K562 (cell line): ENCODE data around the gene COG4. TPM values are rescaled to one million over a fixed set of nuclear protein-coding genes. Genes with fewer than 3 reads are reported as not detected.

Experiments
- BHLHE40 ChIP-seq: IDR thresholded peaks from 2 replicates; pipeline ENCODE4 v1.6.1; 2011; ENCODE audit warnings: low read length, improper control_type of control experiment
- ESRRA ChIP-seq: fragments of 450-650 bp; IDR thresholded peaks from 2 replicates; pipeline ENCODE4 v1.6.1; 2014; ENCODE audit warnings: low read depth, mild to moderate bottlenecking, moderate library complexity, borderline replicate concordance
- HBP1 ChIP-seq: fragments of 450-650 bp; formaldehyde crosslinking; IDR thresholded peaks from 2 replicates; pipeline ENCODE4 v1.4.0; 2022; ENCODE audit warnings: missing genetic modification characterization
- HNRNPH1 ChIP-seq: fragments of 200-400 bp; formaldehyde crosslinking; optimal IDR thresholded peaks from 2 replicates; pipeline ENCODE3; 2017; ENCODE audit warnings: low read depth, mild to moderate bottlenecking, low read length, moderate library complexity
- RB1 ChIP-seq: fragments of 450-650 bp; IDR thresholded peaks from 2 replicates; pipeline ENCODE4 v1.6.1; 2017; ENCODE audit warnings: low read depth, mild to moderate bottlenecking
- SMAD4 ChIP-seq: fragments of 250-450 bp; sonication (Bioruptor Pico); conservative IDR thresholded peaks from 2 replicates; pipeline ENCODE4 v1.8.0; 2021; ENCODE audit warnings: inconsistent platforms, mild to moderate bottlenecking, moderate library complexity
- polyA plus RNA-seq, 8 experiments: library from polyadenylated mRNA; depleted of rRNA in 4 of 8; stranded (reverse) in 5 of 8; unstranded in 3 of 8; fragments of >200 nt; fragmentation: Nextera tagmentation in 2 of 8; fragmentation: Illumina TruSeq in 1 of 8; extraction: Ambion mirVana in 2 of 8; extraction: Trizol in 1 of 8; gene quantifications; 2 replicates each; pipeline versions ENCODE4 v1.2.1 to v1.2.3, GENCODE V29; 2011 to 2014; ENCODE audit warnings: inconsistent platforms in 1 of 8, missing spikeins in 1 of 8
- total RNA-seq, 7 experiments: library from RNA; depleted of rRNA in 6 of 7; stranded (reverse); fragments of >200 nt in 6 of 7; fragmentation: Illumina TruSeq in 2 of 7; extraction: Trizol in 2 of 7; gene quantifications; 2 replicates each; pipeline versions ENCODE4 v1.2.1 to v1.2.3, GENCODE V29; 2011 to 2021; ENCODE audit warnings: low replicate concordance in 1 of 7
- TF ChIP-seq, protein P1 (sequence below): IDR thresholded peaks from 2 replicates; pipeline ENCODE4 v1.6.1; 2012; ENCODE audit warnings: low read depth, low read length, improper control_type of control experiment, borderline replicate concordance
- TF ChIP-seq, protein P2 (sequence below): fragments of 250-450 bp; sonication (Bioruptor Pico); IDR thresholded peaks from 2 replicates; pipeline ENCODE4 v1.4.0; 2020; ENCODE audit warnings: mild to moderate bottlenecking, moderate library complexity, borderline replicate concordance

COG4 gene
- total and polyA plus RNA-seq, 9 of the 15 experiments (the other 6 are each of a cell fraction or from before 2014, with no cell fraction given): 13.7 to 73.9 (median 44.2) TPM

GRCh38 chr16:70438969-70439862 lies 84.1 kb downstream of the COG4 start, which contains the start of gene ST3GAL2 (continued):
- TF ChIP-seq, protein P1, sequence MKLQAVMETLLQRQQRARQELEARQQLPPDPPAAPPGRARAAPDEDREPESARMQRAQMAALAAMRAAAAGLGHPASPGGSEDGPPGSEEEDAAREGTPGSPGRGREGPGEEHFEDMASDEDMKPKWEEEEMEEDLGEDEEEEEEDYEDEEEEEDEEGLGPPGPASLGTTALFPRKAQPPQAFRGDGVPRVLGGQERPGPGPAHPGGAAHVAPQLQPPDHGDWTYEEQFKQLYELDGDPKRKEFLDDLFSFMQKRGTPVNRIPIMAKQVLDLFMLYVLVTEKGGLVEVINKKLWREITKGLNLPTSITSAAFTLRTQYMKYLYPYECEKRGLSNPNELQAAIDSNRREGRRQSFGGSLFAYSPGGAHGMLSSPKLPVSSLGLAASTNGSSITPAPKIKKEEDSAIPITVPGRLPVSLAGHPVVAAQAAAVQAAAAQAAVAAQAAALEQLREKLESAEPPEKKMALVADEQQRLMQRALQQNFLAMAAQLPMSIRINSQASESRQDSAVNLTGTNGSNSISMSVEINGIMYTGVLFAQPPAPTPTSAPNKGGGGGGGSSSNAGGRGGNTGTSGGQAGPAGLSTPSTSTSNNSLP: no peak
- TF ChIP-seq RB1: peak; percentile 76
- TF ChIP-seq BHLHE40: peak; percentile 45; the same call in 1 of the 2 replicates
- TF ChIP-seq ESRRA: peak; percentile 23; the same call in 1 of the 2 replicates
- TF ChIP-seq HNRNPH1: no peak
- TF ChIP-seq, protein P2, sequence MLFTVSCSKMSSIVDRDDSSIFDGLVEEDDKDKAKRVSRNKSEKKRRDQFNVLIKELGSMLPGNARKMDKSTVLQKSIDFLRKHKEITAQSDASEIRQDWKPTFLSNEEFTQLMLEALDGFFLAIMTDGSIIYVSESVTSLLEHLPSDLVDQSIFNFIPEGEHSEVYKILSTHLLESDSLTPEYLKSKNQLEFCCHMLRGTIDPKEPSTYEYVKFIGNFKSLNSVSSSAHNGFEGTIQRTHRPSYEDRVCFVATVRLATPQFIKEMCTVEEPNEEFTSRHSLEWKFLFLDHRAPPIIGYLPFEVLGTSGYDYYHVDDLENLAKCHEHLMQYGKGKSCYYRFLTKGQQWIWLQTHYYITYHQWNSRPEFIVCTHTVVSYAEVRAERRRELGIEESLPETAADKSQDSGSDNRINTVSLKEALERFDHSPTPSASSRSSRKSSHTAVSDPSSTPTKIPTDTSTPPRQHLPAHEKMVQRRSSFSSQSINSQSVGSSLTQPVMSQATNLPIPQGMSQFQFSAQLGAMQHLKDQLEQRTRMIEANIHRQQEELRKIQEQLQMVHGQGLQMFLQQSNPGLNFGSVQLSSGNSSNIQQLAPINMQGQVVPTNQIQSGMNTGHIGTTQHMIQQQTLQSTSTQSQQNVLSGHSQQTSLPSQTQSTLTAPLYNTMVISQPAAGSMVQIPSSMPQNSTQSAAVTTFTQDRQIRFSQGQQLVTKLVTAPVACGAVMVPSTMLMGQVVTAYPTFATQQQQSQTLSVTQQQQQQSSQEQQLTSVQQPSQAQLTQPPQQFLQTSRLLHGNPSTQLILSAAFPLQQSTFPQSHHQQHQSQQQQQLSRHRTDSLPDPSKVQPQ (CRISPR knock-in tag): no peak
- TF ChIP-seq SMAD4 (CRISPR knock-in tag): peak; percentile 87
- peak; percentile 70; the same call in 1 of the 2 replicates for TF ChIP-seq HBP1
